Posterior vena cava (tissue), 2 donors: ENCODE results near the gene MSMP. TPM values are rescaled to one million over a fixed set of nuclear protein-coding genes. Genes with fewer than 3 reads are reported as not detected.

Experiments
- DNase-seq: peaks from one replicate; pipeline ENCODE4 v3.0.0-alpha.2; 2020; ENCODE audit warnings: low spot score
- intact Hi-C, 2 donors: fragments of 100-400 bp; cut with DNase I; formaldehyde crosslinking; loops; one replicate each; pipeline versions ENCODE4 v1.14.1 to v1.14.2; 2022 to 2023
- long read RNA-seq, 2 donors: library from polyadenylated mRNA; unstranded; transcript quantifications; one replicate each; pipeline ENCODE4 v2.0.0, GENCODE V29; 2020 to 2021
- total RNA-seq, 2 donors: library from RNA; stranded (reverse); fragmentation: NEBNext Ultra II Directional; extraction: Animal tissue kit (Norgen Biotek cat#: 25700); gene quantifications; one replicate each; pipeline ENCODE4 v1.2.1, GENCODE V29; 2021
- donor health status: DM: yes; HTN: yes; CAD: no.
- donor health status: DM: yes; HTN: yes; CAD: no.

Gene MSMP
- 1 to 10 TPM in 1 of 2 donors, not detected in 1; 1.7 TPM for total RNA-seq
- long read RNA-seq, donor 1: 0 reads
- long read RNA-seq, donor 2: 0 reads

GRCh38 chr9:35754264-35754663, at the start of gene MSMP:
TSS of gene MSMP (minus strand) at chr9:35754276. CDS start at chr9:35754129, 147 bp downstream.
- intact Hi-C loops: no loop called here
- DNase-seq: peak; percentile 58

GRCh38 chr9:35801328-35802128, 47.5 kb upstream of the MSMP start:
- no peak for DNase-seq
- intact Hi-C loops: no loop called here

GRCh38 chr9:35800530-35800929, 46.5 kb upstream of the MSMP start:
- DNase-seq: no peak
- intact Hi-C loops: no loop called here

GRCh38 chr9:35798658-35799374, 44.7 kb upstream of the MSMP start:
- intact Hi-C loops: no loop called here
- DNase-seq: no peak

- intact Hi-C loops: no loop called here
- no peak for DNase-seq
Measured at GRCh38 chr9:35797311-35798109, 43.4 kb upstream of the MSMP start.

GRCh38 chr9:35795695-35796094, 41.6 kb upstream of the MSMP start:
- DNase-seq: no peak
- intact Hi-C loops: no loop called here

GRCh38 chr9:35793461-35793860, 39.4 kb upstream of the MSMP start:
- intact Hi-C loops: loop anchor here (1.0 to 5.0 kb wide), 3 partner anchors 34 to 89 kb away; partner anchors contain the start of genes FAM221B (in 2 of the 2) and TMEM8B (in 1 of the 2)
- no peak for DNase-seq

GRCh38 chr9:35792826-35793225, 38.8 kb upstream of the MSMP start:
- DNase-seq: no peak
- intact Hi-C loops: loop anchor here (1.0 to 5.0 kb wide), 3 partner anchors 34 to 89 kb away; partner anchors contain the start of genes FAM221B (in 2 of the 2) and TMEM8B (in 1 of the 2)

GRCh38 chr9:35792024-35792813, 38.1 kb upstream of the MSMP start:
- DNase-seq: no peak
- intact Hi-C loops: loop anchor here in 1 of 2 donors (5.0 kb wide), 2 partner anchors 35 to 90 kb away; partner anchors contain the start of genes FAM221B and TMEM8B

GRCh38 chr9:35791297-35791921, 37.3 kb upstream of the MSMP start, which contains the start of gene NPR2:
TSS of gene NPR2 (plus strand) at chr9:35791591. CDS start at chr9:35792409, 818 bp downstream.
- DNase-seq: no peak
- intact Hi-C loops: loop anchor here in 1 of 2 donors (5.0 kb wide), 2 partner anchors 36 to 91 kb away; partner anchors contain the start of genes FAM221B and TMEM8B

- peak; percentile 85 for DNase-seq
- intact Hi-C loops: loop anchor here in 1 of 2 donors (5.0 kb wide), 2 partner anchors 37 to 92 kb away; partner anchors contain the start of genes FAM221B and TMEM8B
Measured at GRCh38 chr9:35790385-35791296, 36.6 kb upstream of the MSMP start.

- intact Hi-C loops: loop anchor here in 1 of 2 donors (5.0 kb wide), 2 partner anchors 37 to 92 kb away; partner anchors contain the start of genes FAM221B and TMEM8B
Measured at GRCh38 chr9:35790025-35790384, 35.9 kb upstream of the MSMP start.

GRCh38 chr9:35789541-35789940, 35.5 kb upstream of the MSMP start:
- DNase-seq: no peak
- intact Hi-C loops: loop anchor here in 1 of 2 donors (10.0 kb wide), 1 partner anchor 115 kb away; the partner anchor contains the start of genes HRCT1 and SPAAR

More at GRCh38 chr9:35790025-35790384, 35.9 kb upstream of the MSMP start:
- DNase-seq: no peak

GRCh38 chr9:35783418-35783817, 29.3 kb upstream of the MSMP start:
- DNase-seq: no peak
- intact Hi-C loops: loop anchor here in 1 of 2 donors (10.0 kb wide), 1 partner anchor 121 kb away; the partner anchor contains the start of genes HRCT1 and SPAAR

GRCh38 chr9:35781066-35781465, 27.0 kb upstream of the MSMP start:
- DNase-seq: no peak
- intact Hi-C loops: loop anchor here in 1 of 2 donors (10.0 kb wide), 1 partner anchor 124 kb away; the partner anchor contains the start of genes HRCT1 and SPAAR

GRCh38 chr9:35778496-35778895, 24.4 kb upstream of the MSMP start:
- no peak for DNase-seq
- intact Hi-C loops: loop anchor here in 1 of 2 donors (5.0 kb wide), 1 partner anchor 114 kb away; no protein-coding TSS in a partner anchor
